ENCODE results near the gene JTB. TPM values are rescaled to one million over a fixed set of nuclear protein-coding genes. Genes with fewer than 3 reads are reported as not detected.

The JTB gene
- total and polyA plus RNA-seq, 9 of the 15 experiments (the other 6 are each of a cell fraction or from before 2014, with no cell fraction given), result 24.7 to 308 (median 151) TPM

DNA sequence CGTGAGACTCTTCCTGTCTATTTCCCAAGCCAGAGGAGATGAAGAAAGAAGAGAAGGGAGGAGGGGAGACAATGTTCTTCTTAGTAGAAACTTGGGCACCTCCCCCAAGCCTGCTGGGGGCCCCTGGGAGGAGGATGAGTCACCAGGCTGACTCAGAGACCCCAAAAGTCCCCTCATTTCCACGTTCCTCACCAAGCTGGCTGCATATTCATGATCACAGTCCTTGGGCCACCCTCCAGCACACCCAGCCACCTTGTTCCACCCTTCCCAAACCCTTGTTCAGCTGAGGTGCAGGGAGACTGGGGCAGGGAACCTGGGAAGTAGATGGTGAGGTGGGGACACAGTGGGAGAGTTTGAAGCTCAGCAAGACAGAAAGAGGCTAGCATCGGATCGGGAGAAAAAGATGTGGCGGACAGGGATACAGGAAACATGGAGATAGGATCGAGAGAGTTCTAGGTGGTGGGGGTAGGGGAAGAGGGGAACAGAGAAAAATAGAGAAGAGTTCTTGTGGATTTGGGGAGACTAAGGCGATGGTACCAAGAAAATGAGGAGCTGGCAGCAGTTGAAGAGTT is 8.0 kb upstream of the JTB start (continued):
- TF ChIP-seq, protein P1, sequence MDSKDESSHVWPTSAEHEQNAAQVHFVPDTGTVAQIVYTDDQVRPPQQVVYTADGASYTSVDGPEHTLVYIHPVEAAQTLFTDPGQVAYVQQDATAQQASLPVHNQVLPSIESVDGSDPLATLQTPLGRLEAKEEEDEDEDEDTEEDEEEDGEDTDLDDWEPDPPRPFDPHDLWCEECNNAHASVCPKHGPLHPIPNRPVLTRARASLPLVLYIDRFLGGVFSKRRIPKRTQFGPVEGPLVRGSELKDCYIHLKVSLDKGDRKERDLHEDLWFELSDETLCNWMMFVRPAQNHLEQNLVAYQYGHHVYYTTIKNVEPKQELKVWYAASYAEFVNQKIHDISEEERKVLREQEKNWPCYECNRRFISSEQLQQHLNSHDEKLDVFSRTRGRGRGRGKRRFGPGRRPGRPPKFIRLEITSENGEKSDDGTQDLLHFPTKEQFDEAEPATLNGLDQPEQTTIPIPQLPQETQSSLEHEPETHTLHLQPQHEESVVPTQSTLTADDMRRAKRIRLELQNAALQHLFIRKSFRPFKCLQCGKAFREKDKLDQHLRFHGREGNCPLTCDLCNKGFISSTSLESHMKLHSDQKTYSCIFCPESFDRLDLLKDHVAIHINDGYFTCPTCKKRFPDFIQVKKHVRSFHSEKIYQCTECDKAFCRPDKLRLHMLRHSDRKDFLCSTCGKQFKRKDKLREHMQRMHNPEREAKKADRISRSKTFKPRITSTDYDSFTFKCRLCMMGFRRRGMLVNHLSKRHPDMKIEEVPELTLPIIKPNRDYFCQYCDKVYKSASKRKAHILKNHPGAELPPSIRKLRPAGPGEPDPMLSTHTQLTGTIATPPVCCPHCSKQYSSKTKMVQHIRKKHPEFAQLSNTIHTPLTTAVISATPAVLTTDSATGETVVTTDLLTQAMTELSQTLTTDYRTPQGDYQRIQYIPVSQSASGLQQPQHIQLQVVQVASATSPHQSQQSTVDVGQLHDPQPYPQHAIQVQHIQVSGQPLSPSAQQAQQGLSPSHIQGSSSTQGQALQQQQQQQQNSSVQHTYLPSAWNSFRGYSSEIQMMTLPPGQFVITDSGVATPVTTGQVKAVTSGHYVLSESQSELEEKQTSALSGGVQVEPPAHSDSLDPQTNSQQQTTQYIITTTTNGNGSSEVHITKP (IDR thresholded peaks at IDR 0.05; ENCODE audit: partially characterized antibody), result no peak
- TF ChIP-seq SPI1 (IDR thresholded peaks at IDR 0.05; ENCODE audit: borderline replicate concordance, low read depth, low read length) (no peak), SMAD4 (CRISPR knock-in tag; conservative IDR thresholded peaks at IDR 0.05) (no peak), RFX5 (IDR thresholded peaks at IDR 0.05; ENCODE audit: low read depth, low read length) (no peak), EGR1 (conservative IDR thresholded peaks at IDR 0.05) (0 out of 2 replicates have a peak, but pooled peaks have one; percentile 12), HLTF (IDR thresholded peaks at IDR 0.05) (peak; percentile 69; the same call in 1 of the 2 replicates), PHF21A (IDR thresholded peaks at IDR 0.05; ENCODE audit: borderline replicate concordance, low read depth) (no peak), ZBTB17 (CRISPR knock-in tag; IDR thresholded peaks at IDR 0.05) (no peak), RCOR1 (IDR thresholded peaks at IDR 0.05; ENCODE audit: borderline replicate concordance in 1 of 2, low read depth in 2 of 2, low read length in 2 of 2) (no peak), HDAC3 (IDR thresholded peaks at IDR 0.05; ENCODE audit: borderline replicate concordance, partially characterized antibody) (no peak), SMARCA4 (IDR thresholded peaks at IDR 0.05) (peak; percentile 83), ZNF584 (CRISPR knock-in tag; IDR thresholded peaks at IDR 0.05; ENCODE audit: low read depth) (no peak), ZC3H4 (CRISPR knock-in tag; IDR thresholded peaks at IDR 0.05; ENCODE audit: borderline replicate concordance) (no peak)
- TF ChIP-seq, protein P2, sequence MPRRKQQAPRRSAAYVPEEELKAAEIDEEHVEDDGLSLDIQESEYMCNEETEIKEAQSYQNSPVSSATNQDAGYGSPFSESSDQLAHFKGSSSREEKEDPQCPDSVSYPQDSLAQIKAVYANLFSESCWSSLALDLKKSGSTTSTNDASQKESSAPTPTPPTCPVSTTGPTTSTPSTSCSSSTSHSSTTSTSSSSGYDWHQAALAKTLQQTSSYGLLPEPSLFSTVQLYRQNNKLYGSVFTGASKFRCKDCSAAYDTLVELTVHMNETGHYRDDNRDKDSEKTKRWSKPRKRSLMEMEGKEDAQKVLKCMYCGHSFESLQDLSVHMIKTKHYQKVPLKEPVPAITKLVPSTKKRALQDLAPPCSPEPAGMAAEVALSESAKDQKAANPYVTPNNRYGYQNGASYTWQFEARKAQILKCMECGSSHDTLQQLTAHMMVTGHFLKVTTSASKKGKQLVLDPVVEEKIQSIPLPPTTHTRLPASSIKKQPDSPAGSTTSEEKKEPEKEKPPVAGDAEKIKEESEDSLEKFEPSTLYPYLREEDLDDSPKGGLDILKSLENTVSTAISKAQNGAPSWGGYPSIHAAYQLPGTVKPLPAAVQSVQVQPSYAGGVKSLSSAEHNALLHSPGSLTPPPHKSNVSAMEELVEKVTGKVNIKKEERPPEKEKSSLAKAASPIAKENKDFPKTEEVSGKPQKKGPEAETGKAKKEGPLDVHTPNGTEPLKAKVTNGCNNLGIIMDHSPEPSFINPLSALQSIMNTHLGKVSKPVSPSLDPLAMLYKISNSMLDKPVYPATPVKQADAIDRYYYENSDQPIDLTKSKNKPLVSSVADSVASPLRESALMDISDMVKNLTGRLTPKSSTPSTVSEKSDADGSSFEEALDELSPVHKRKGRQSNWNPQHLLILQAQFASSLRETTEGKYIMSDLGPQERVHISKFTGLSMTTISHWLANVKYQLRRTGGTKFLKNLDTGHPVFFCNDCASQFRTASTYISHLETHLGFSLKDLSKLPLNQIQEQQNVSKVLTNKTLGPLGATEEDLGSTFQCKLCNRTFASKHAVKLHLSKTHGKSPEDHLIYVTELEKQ (CRISPR knock-in tag; IDR thresholded peaks at IDR 0.05), result no peak
- TF ChIP-seq, protein P3, sequence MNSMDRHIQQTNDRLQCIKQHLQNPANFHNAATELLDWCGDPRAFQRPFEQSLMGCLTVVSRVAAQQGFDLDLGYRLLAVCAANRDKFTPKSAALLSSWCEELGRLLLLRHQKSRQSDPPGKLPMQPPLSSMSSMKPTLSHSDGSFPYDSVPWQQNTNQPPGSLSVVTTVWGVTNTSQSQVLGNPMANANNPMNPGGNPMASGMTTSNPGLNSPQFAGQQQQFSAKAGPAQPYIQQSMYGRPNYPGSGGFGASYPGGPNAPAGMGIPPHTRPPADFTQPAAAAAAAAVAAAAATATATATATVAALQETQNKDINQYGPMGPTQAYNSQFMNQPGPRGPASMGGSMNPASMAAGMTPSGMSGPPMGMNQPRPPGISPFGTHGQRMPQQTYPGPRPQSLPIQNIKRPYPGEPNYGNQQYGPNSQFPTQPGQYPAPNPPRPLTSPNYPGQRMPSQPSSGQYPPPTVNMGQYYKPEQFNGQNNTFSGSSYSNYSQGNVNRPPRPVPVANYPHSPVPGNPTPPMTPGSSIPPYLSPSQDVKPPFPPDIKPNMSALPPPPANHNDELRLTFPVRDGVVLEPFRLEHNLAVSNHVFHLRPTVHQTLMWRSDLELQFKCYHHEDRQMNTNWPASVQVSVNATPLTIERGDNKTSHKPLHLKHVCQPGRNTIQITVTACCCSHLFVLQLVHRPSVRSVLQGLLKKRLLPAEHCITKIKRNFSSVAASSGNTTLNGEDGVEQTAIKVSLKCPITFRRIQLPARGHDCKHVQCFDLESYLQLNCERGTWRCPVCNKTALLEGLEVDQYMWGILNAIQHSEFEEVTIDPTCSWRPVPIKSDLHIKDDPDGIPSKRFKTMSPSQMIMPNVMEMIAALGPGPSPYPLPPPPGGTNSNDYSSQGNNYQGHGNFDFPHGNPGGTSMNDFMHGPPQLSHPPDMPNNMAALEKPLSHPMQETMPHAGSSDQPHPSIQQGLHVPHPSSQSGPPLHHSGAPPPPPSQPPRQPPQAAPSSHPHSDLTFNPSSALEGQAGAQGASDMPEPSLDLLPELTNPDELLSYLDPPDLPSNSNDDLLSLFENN (IDR thresholded peaks at IDR 0.05; ENCODE audit: low read depth in 2 of 2, low read length in 2 of 2), result no peak
- TF ChIP-seq, protein P4, sequence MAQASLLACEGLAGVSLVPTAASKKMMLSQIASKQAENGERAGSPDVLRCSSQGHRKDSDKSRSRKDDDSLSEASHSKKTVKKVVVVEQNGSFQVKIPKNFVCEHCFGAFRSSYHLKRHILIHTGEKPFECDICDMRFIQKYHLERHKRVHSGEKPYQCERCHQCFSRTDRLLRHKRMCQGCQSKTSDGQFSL (CRISPR knock-in tag; IDR thresholded peaks at IDR 0.05), result no peak
- TF ChIP-seq, protein P4 (tag; IDR thresholded peaks at IDR 0.05), result no peak
